Mucosa of rectum (tissue), 2 donors: ENCODE data around the gene MICAL2.

Source experiments
- H3K27ac ChIP-seq, 2 donors: one replicate each; pipeline ENCODE4 v1.7.0; 2013; ENCODE audit warnings: inconsistent platforms in 2 of 2, low read depth in 2 of 2, low read length in 2 of 2
- H3K27me3 ChIP-seq, 2 donors: one replicate each; pipeline ENCODE4 v1.7.0; 2013; ENCODE audit warnings: low read length in 2 of 2; ENCODE audit not compliant: control insufficient read depth in 2 of 2, insufficient read depth in 2 of 2
- H3K36me3 ChIP-seq, 2 donors: one replicate each; pipeline ENCODE4 v1.7.0; 2013; ENCODE audit warnings: low read length in 2 of 2; ENCODE audit not compliant: control insufficient read depth in 2 of 2, insufficient read depth in 2 of 2
- H3K4me1 ChIP-seq, 2 donors: one replicate each; pipeline ENCODE4 v1.7.0; 2013; ENCODE audit warnings: low read length in 2 of 2, mild to moderate bottlenecking in 1 of 2; ENCODE audit not compliant: control insufficient read depth in 2 of 2, insufficient read depth in 2 of 2
- H3K4me3 ChIP-seq, 2 donors: one replicate each; pipeline ENCODE4 v1.7.0; 2013; ENCODE audit warnings: low read length in 2 of 2
- H3K9ac ChIP-seq, 2 donors: one replicate each; pipeline ENCODE4 v1.7.0; 2013; ENCODE audit warnings: low read length in 2 of 2, low read depth in 1 of 2, mild to moderate bottlenecking in 1 of 2
- H3K9me3 ChIP-seq, 2 donors: one replicate each; pipeline ENCODE4 v1.7.0; 2013; ENCODE audit warnings: low read length in 2 of 2; ENCODE audit not compliant: control insufficient read depth in 2 of 2
- donor health status: healthy.
- donor health status: Normal muscosa, but diverticular disease.

MICAL2 gene, protein sequence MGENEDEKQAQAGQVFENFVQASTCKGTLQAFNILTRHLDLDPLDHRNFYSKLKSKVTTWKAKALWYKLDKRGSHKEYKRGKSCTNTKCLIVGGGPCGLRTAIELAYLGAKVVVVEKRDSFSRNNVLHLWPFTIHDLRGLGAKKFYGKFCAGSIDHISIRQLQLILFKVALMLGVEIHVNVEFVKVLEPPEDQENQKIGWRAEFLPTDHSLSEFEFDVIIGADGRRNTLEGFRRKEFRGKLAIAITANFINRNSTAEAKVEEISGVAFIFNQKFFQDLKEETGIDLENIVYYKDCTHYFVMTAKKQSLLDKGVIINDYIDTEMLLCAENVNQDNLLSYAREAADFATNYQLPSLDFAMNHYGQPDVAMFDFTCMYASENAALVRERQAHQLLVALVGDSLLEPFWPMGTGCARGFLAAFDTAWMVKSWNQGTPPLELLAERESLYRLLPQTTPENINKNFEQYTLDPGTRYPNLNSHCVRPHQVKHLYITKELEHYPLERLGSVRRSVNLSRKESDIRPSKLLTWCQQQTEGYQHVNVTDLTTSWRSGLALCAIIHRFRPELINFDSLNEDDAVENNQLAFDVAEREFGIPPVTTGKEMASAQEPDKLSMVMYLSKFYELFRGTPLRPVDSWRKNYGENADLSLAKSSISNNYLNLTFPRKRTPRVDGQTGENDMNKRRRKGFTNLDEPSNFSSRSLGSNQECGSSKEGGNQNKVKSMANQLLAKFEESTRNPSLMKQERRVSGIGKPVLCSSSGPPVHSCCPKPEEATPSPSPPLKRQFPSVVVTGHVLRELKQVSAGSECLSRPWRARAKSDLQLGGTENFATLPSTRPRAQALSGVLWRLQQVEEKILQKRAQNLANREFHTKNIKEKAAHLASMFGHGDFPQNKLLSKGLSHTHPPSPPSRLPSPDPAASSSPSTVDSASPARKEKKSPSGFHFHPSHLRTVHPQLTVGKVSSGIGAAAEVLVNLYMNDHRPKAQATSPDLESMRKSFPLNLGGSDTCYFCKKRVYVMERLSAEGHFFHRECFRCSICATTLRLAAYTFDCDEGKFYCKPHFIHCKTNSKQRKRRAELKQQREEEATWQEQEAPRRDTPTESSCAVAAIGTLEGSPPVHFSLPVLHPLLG

DNA sequence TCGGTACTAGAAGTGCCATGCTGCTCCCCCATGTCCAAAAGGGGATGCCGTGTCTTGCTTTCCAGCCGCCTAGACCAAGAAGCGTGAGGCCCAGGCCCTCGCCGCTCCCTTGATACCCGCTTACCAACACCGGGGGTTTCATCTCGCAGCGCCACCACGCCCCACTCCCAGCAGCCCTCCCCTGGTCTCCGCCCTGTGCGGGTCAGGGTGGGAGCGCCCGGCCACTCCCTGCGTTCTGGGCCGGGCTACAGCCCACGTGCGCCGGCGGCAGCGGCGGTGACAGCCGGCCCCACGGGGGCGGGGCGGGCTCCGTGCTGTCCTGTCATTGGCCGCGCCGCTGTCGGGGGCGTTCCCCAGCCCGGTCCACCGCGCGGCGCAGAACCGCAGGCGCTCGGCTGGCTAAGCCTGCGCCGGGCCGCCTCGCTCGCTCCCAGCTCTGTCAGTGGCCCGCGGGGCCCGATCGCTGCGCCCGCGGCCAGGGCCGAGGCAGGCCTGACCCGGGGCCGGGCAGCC lies at the start of gene MICAL2:
Gene MICAL2, plus strand, starts transcription at position 390 of the 513 bp plus-strand sequence. CDS start 51,566 bp downstream, outside the sequence.
- H3K4me1 ChIP-seq, result peaks cover 11 to 28% of the 10 kb centered on the region in 2 donors
- H3K27ac ChIP-seq, result peak within 1 kb of the TSS; percentile 88 to 92
- peaks cover 0 to 4% of the 10 kb centered on the region in 2 donors for H3K36me3 ChIP-seq
- peak within 1 kb of the TSS; percentile 88 to 93 for H3K9ac ChIP-seq
- H3K27me3 ChIP-seq, result no peaks in the 10 kb centered on the region
- peak within 1 kb of the TSS; percentile 93 to 94 for H3K4me3 ChIP-seq
- no peaks in the 10 kb centered on the region for H3K9me3 ChIP-seq

DNA sequence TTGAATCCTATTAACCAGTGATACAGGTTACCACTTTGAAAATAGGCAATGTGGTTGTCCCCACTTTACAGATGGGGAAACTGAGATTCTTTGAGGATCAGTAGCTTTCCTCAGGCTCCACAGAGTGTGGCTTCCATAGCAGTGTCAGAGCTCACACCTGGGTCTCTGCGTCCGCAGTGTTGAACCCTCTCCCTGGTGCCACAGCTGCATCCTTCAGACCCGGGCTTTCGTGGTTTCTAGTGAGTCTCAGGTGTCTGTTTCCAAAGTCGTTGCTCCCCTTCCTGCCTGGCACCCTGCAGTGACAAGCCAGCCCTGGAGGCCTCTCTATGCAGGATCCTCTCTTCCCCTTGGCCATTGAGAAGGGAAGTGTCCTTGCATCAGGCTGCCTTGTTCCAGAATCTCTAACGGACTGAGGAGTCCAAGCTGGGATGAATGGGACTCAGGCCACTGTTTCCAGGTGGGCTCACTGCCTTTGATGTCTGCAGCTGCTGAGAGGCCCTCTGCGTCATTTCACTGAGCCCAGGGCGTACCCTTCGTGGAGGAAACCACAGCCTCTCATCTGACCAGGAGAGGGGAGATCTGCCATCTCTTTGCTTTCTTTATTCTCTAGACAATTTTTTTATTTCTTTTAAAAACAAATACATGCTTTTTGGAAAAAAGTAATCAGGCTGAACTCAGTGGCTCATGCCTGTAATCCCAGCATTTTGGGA lies 48.4 kb upstream of the MICAL2 start:
- H3K27me3 ChIP-seq, result no peaks in the 10 kb centered on the region
- no peaks in the 10 kb centered on the region for H3K9me3 ChIP-seq
- no peak overlapping the region for H3K9ac ChIP-seq
- peaks cover 4 to 16% of the 10 kb centered on the region in 2 donors for H3K4me1 ChIP-seq
- no peak overlapping the region for H3K27ac ChIP-seq
- H3K4me3 ChIP-seq, result no peak overlapping the region
- H3K36me3 ChIP-seq, result no peaks in the 10 kb centered on the region

DNA sequence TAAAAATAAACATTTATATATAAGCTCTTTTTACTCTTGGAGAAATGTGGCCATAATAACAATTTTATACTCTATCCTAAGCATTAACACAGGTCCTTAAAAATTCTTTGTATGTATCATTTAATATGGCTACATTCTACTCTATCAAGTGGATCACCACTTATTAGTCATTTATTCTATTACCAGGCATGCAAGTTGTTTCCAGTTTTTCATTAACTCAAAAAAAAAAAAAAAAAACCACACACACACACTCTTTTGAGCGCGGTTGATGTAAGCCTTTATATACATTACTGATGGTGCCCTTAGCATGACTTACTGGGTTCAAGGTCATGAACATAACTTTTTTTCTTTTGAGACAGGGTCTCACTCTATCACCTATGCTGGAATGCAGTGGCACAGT lies 47.1 kb upstream of the MICAL2 start:
- Histone ChIP-seq H3K4me3 (no peak overlapping the region), H3K36me3 (no peaks in the 10 kb centered on the region), H3K4me1 (peaks cover 10 to 25% of the 10 kb centered on the region in 2 donors), H3K9ac (no peak overlapping the region), H3K27ac (peak overlapping the region in 1 of 2 donors; percentile 23), H3K27me3 (no peaks in the 10 kb centered on the region), H3K9me3 (no peaks in the 10 kb centered on the region)

DNA sequence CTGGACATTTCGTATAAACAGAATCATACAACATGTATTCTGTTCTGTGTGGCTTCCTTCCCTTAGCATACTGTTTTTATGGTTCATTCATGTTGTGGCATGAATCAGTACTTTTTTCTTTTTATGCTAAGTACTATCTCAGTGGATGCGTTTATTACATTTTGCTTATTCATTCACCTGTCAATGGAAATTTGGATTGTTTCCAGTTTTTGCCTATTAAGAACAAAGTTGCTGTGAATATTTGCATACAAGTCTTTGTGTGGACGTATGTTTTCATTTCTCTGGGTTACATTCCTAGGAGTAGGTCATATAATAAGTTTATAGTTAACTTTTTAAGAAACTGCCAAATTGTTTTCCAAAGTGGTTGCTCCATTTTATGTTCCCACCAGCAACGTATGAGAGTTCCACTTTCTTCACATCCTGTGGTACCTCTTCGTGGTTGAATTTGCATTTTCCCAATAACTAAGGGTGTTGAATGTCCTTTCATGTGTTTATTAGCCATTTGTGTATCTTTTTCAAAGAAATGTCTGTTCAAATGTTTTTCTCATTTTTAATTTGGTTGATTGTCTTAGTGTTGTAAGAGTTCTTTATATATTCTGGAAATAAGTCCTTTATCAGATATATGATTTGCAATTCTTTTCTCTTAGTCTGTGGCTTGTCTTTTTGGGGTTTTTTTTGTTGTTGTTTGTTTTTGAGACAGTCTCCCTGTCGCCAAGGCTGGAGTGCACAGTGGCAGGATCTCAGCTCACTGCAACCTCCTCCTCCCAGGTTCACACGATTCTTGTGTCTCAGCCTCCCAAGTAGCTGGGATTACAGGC lies 46.0 kb upstream of the MICAL2 start:
- Histone ChIP-seq H3K4me3 (no peak overlapping the region), H3K27me3 (no peaks in the 10 kb centered on the region), H3K36me3 (no peaks in the 10 kb centered on the region), H3K9me3 (no peaks in the 10 kb centered on the region), H3K9ac (no peak overlapping the region), H3K4me1 (peaks cover 10 to 25% of the 10 kb centered on the region in 2 donors), H3K27ac (no peak overlapping the region)

DNA sequence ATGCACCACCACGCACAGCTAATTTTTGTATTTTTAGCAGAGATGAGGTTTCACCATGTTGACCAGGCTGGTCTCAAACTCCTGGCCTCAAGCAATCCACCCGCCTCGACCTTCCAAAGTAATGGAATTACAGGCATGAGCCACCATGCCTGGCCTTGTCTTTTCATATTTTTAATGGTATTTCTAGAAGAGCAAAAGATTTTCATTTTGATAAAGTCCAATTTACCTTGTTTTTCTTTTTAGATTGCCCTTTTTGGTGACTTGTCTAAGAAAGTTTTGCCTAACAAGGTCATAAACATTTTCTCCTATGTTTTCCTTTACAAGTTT lies 45.5 kb upstream of the MICAL2 start:
- Histone ChIP-seq H3K36me3 (no peaks in the 10 kb centered on the region), H3K27ac (no peak overlapping the region), H3K27me3 (no peaks in the 10 kb centered on the region), H3K4me1 (peaks cover 10 to 25% of the 10 kb centered on the region in 2 donors), H3K9ac (no peak overlapping the region), H3K9me3 (no peaks in the 10 kb centered on the region), H3K4me3 (no peak overlapping the region)

DNA sequence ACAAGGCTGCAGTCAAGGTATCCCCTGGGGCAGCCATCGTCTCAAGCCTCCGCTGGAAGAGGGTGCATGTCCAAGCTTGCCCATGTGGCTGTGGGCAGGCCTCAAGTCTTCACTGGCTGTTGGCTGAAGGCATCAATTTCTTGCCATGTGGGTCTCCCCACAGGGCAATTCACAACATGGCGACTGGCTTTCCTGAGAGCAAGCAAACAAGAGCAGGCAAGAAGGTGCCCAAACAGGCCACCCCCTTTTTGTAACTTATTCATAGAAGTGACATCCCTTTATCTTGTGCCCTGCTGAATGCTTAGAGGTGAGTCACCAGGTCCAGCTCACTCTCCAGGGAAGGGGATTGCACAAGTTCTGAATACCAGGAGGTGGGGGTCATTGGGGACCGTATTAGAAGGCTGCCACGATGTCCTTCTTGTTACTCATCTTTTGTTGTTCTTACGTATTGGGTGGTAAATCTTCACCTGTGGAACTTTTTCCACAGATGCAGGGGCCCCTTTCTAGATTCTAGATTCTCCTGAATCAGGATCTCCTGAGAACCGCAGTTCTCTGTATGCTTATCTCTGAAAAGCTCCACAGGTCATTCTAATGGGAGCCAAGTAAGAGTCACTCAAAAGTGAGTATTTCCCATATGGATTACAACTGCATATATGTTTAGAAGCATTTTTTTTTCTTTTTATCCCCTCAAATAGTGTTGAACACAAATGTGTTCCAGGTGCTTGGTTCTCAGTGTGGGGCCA lies 44.2 kb upstream of the MICAL2 start:
- Histone ChIP-seq H3K9ac (peak overlapping the region in 1 of 2 donors; percentile 55), H3K4me1 (peaks cover 10 to 22% of the 10 kb centered on the region in 2 donors)

DNA sequence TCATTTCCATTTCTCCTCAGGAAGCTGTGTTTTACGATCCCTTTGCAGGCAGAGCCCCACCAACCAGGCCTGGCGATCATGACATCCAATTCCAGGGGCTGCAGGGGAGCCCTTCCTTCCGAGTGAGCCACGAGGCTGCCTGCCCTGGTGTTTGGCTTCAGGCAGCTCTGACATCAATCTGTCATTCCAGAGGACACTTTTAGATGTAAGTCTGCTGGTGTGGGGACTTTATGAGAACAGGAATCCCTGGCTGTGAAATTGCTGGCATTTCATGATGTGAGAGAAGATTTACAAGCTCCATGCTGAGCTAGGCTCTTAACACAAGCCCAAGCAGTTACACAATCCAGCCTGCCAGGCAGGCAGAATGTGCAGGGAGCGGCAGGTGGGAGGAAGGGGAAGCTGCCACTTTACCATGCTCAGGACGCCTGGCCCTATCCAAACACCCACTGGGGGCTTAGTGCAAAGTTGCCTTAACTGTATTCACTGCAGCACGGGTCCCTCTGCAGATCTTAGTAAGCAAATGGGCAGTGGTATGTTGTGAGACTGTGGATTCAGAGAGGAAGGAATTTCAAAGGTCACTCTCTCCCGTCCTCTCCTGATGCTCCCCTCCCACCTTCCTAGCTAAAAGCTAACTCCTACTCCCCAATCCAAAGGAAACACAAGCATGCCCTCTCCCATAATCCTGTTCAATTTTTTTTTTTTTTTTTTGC lies 43.4 kb upstream of the MICAL2 start:
- Histone ChIP-seq H3K9me3 (no peaks in the 10 kb centered on the region), H3K27ac (peak overlapping the region; percentile 65 to 68), H3K36me3 (no peaks in the 10 kb centered on the region), H3K4me3 (peak overlapping the region in 1 of 2 donors; percentile 20), H3K27me3 (no peaks in the 10 kb centered on the region), H3K4me1 (peaks cover 10 to 22% of the 10 kb centered on the region in 2 donors), H3K9ac (peak overlapping the region in 1 of 2 donors; percentile 55)

More for the DNA sequence above, 44.2 kb upstream of the MICAL2 start:
- Histone ChIP-seq H3K4me3 (no peak overlapping the region), H3K9me3 (no peaks in the 10 kb centered on the region), H3K27ac (peak overlapping the region in 1 of 2 donors; percentile 65), H3K27me3 (no peaks in the 10 kb centered on the region), H3K36me3 (no peaks in the 10 kb centered on the region)

DNA sequence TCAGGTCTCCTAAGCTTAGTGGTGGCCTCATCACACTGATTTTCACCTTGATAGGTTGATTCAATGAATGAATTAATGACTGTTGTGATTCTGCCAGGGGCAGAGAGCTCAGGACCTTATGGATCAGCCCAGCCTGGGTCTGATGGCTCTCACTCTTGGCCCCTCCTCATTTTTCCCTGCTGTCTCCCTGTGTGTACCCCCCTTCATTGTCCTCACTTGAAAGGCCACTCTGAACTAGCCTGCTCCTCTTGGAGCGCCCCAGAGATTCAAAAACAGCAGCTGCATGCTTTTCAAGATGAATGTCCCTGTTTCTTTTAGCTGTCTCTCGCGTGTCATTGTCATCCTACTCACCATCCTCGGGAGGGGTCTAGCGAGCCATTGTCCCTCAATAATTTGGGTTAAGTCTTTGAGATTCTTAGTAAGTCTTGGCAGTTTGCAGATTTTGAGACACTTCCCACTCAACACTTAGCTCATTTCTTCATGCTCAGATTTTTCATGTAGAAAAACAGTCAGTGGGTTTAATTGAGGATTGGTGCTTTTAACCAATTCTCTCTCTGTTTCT lies 42.5 kb upstream of the MICAL2 start:
- Histone ChIP-seq H3K36me3 (no peaks in the 10 kb centered on the region), H3K9me3 (no peaks in the 10 kb centered on the region), H3K9ac (no peak overlapping the region), H3K4me3 (no peak overlapping the region), H3K27ac (no peak overlapping the region), H3K4me1 (peaks cover 10 to 22% of the 10 kb centered on the region in 2 donors), H3K27me3 (no peaks in the 10 kb centered on the region)
